Embryonic facial prominence (tissue), 1 donor: ENCODE results near the gene SLC38A7.

Experiments used
- DNase-seq: peaks from one replicate; pipeline ENCODE4 v3.0.0-alpha.2; 2016; ENCODE audit errors: extremely low spot score

The SLC38A7 gene

GRCh38 chr16:58635502-58635901 is 49.1 kb downstream of the SLC38A7 start:
- no peak for DNase-seq

- DNase-seq = no peak
Observed at GRCh38 chr16:58634265-58634802, 50.2 kb downstream of the SLC38A7 start.

GRCh38 chr16:58629733-58630640 is 54.6 kb downstream of the SLC38A7 start, which contains the start of gene CNOT1:
Gene CNOT1, minus strand, starts transcription at chr16:58629826. Its CDS starts 30,489 bp downstream, at chr16:58599337.
- DNase-seq = peak; percentile 99

DNA sequence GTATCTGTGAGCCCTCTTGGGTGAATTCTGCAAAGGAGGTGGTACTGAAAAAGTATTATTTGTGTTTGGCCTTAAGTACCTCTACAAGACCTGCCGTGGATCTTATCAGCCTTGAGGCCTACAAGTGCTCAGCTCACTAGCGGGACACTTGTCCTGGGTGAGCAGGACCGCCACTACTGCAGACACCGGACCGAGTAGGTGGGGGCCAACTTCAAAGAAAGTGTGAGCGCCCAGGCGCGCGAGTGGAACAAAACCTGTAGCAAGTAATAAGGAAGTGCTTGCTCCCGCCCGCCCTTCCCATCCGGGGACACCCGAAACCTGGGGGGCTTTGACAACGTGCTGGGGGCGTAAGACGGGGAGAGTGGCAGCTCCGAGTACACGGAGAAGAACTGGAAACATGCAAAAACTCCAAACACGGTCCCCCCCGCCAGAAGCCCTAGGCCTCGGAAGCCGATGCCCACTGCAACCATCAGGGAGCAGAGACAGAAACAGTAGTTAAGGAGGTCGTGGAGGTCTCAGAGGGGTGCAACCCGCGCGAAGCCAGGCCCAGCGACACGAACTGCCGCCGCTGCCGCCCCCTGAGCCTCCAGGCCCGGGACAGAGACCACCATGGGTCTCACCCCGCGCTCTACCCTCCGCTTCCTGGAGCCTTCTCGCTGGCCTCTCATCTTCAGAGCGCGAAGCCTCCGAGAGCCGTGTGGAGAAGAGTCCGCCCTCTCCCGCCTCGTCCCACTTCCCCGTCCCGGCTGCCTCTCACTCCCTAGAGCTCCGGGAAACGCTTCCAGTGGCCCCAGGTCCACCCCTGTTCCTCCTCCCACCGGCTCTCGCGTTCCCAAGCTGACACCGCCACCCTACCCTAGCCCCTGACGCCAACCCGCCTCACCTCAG is 55.5 kb downstream of the SLC38A7 start:
- no peak for DNase-seq

- DNase-seq = no peak
Observed at GRCh38 chr16:58624209-58624608, 60.4 kb downstream of the SLC38A7 start.

- no peak for DNase-seq
Observed at GRCh38 chr16:58620396-58620795, 64.2 kb downstream of the SLC38A7 start.

DNA sequence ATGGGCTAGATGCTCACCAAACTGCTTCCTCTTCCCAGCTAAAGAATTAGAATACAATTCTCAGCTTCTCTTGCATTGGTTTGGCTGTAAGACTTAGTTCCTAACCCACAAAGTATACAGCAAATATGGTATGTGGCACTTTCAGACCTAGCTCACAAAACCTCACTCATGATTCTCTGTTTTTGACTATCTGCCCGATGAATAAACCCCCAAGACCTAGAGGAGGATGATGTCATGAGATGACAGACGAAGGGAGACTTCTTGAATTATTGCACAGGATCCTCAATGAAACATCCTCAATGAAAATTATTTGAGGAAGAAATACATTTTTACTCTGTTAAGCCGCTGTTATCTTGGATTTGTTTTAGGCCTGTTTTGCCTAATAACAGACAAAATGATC is 69.3 kb downstream of the SLC38A7 start:
- no peak for DNase-seq
